OCI-LY3 (cell line): ENCODE measurements around the gene TGFBR1.

Source experiments
- CTCF ChIP-seq: fragments of 200-600, 300-600 bp; sonication (generic); IDR thresholded peaks from 2 replicates; pipeline ENCODE4 v1.5.1; 2014; ENCODE audit warnings: antibody characterized with exemption, low read length, low read depth
- EZH2phosphoT487 ChIP-seq: fragments of 200-600 bp; shearing (Covaris generic); IDR thresholded peaks from 2 replicates; pipeline ENCODE4 v1.6.1; 2018; ENCODE audit warnings: antibody characterized with exemption, mixed run types, low read depth

GRCh38 chr9:99127356-99128132 lies 22.6 kb downstream of the TGFBR1 start:
- TF ChIP-seq CTCF = no peak
- TF ChIP-seq EZH2phosphoT487 = no peak
